H1 (cell line): ENCODE results near the gene KCNQ1OT1. TPM values are rescaled to one million over a fixed set of nuclear protein-coding genes. Genes with fewer than 3 reads are reported as not detected.

Experiments used
- CTCF ChIA-PET: fragments of 300-600 bp; sonication (Branson Sonifier 250); formaldehyde crosslinking; loops from one replicate; lab custom pipeline; 2021; ENCODE audit not compliant: partially characterized antibody; lab: Charles Lee
- POLR2A ChIA-PET: fragments of 300-600 bp; sonication (Branson Sonifier 250); formaldehyde crosslinking; loops from one replicate; lab custom pipeline; 2021; ENCODE audit warnings: inconsistent platforms; ENCODE audit not compliant: partially characterized antibody; lab: Charles Lee
- DNase-seq, 2 experiments: peaks; one replicate each; pipeline versions ENCODE4 v3.0.0 to v3.0.0-alpha.2; 2010 to 2022; ENCODE audit warnings: low spot score in 2 of 2, low read depth in 1 of 2, mixed read lengths in 1 of 2
- FAIRE-seq: peaks from 2 replicates; lab custom pipeline; 2011; peaks lifted over from hg19 to GRCh38; lab: Jason Lieb, UNC
- H2AFZ ChIP-seq: 2 replicates; pipeline ENCODE4 v1.8.1; 2012; ENCODE audit warnings: low read length, inconsistent platforms
- H2AK5ac ChIP-seq: 2 replicates; pipeline ENCODE4 v1.6.1; 2013; ENCODE audit warnings: low read depth, low read length
- H2BK120ac ChIP-seq: replicated peaks from 2 replicates; pipeline ENCODE3; 2013; ENCODE audit warnings: low read depth, low read length, inconsistent platforms
- H2BK12ac ChIP-seq: 2 replicates; pipeline ENCODE4 v1.6.1; 2013; ENCODE audit warnings: low read depth, low read length
- H2BK15ac ChIP-seq: 2 replicates; pipeline ENCODE4 v1.6.1; 2013; ENCODE audit warnings: low read length
- H2BK20ac ChIP-seq: 2 replicates; pipeline ENCODE4 v1.6.1; 2013; ENCODE audit warnings: low read length
- H2BK5ac ChIP-seq: 2 replicates; pipeline ENCODE4 v1.6.1; 2013; ENCODE audit warnings: low read depth, low read length
- H3K14ac ChIP-seq: 2 replicates; pipeline ENCODE4 v1.6.1; 2013; ENCODE audit warnings: inconsistent platforms; ENCODE audit not compliant: insufficient read length
- H3K18ac ChIP-seq: 2 replicates; pipeline ENCODE4 v1.6.1; 2013; ENCODE audit warnings: low read length; ENCODE audit errors: extremely low read depth
- H3K23ac ChIP-seq: 2 replicates; pipeline ENCODE4 v1.6.1; 2013; ENCODE audit warnings: inconsistent platforms; ENCODE audit not compliant: insufficient read length
- H3K23me2 ChIP-seq: 2 replicates; pipeline ENCODE4 v1.6.1; 2013; ENCODE audit warnings: low read depth, low read length
- H3K27ac ChIP-seq: 2 replicates; pipeline ENCODE4 v1.6.1; 2011; ENCODE audit warnings: low read depth, low read length, inconsistent platforms
- H3K27me3 ChIP-seq, 4 experiments: replicated peaks in 1 of 4; 1 replicate in 1 of 4; 2 replicates in 3 of 4; pipeline versions ENCODE4 v1.6.1 to v1.8.1; 2011 to 2013; ENCODE audit warnings: low read length in 3 of 4, mild to moderate bottlenecking in 3 of 4, inconsistent platforms in 2 of 4, mixed read lengths in 2 of 4, moderate library complexity in 1 of 4; ENCODE audit not compliant: control insufficient read depth in 3 of 4, insufficient read depth in 3 of 4; ENCODE audit errors: extremely low read depth in 1 of 4
- H3K36me3 ChIP-seq, 4 experiments: 2 replicates each; pipeline versions ENCODE4 v1.6.1 to v1.8.1; 2011 to 2013; ENCODE audit warnings: mild to moderate bottlenecking in 4 of 4, low read length in 3 of 4, moderate library complexity in 2 of 4, control low read depth in 1 of 4, inconsistent platforms in 1 of 4; ENCODE audit not compliant: insufficient read depth in 4 of 4, control insufficient read depth in 2 of 4
- H3K4ac ChIP-seq: replicated peaks from 2 replicates; pipeline ENCODE3; 2013; ENCODE audit warnings: low read length, low read depth, mixed read lengths, inconsistent platforms; ENCODE audit not compliant: insufficient read length
- H3K4me1 ChIP-seq, 4 experiments: replicated peaks in 1 of 4; 1 replicate in 1 of 4; 2 replicates in 3 of 4; pipeline versions ENCODE4 v1.6.1 to v1.8.1; 2011 to 2013; ENCODE audit warnings: low read length in 3 of 4, inconsistent platforms in 2 of 4, mixed read lengths in 1 of 4; ENCODE audit not compliant: insufficient read depth in 4 of 4, control insufficient read depth in 3 of 4
- H3K4me2 ChIP-seq, 2 experiments: 2 replicates each; pipeline versions ENCODE4 v1.6.1 to v1.8.1; 2011 to 2013; ENCODE audit warnings: low read depth in 2 of 2, low read length in 2 of 2, control low read depth in 1 of 2, inconsistent platforms in 1 of 2, mild to moderate bottlenecking in 1 of 2; ENCODE audit not compliant: insufficient read depth in 1 of 2
- H3K4me3 ChIP-seq, 4 experiments: fragments of 200-600, 300-600 bp in 1 of 4; sonication (generic), shearing (Covaris generic), sonication (Bioruptor Twin) in 1 of 4; 2 replicates each; pipeline versions ENCODE4 v1.5.1 to v1.8.1; 2011 to 2016; ENCODE audit warnings: low read length in 4 of 4, low read depth in 3 of 4, control low read depth in 2 of 4, inconsistent platforms in 2 of 4, mild to moderate bottlenecking in 2 of 4, mixed read lengths in 1 of 4, moderate library complexity in 1 of 4; ENCODE audit not compliant: insufficient read depth in 2 of 4; ENCODE audit errors: extremely low read depth in 1 of 4
- H3K56ac ChIP-seq: replicated peaks from 2 replicates; pipeline ENCODE3; 2013; ENCODE audit warnings: low read depth, mild to moderate bottlenecking, mixed read lengths, low read length, inconsistent platforms; ENCODE audit not compliant: insufficient read length
- H3K79me1 ChIP-seq: 2 replicates; pipeline ENCODE4 v1.6.1; 2013; ENCODE audit warnings: low read depth, low read length, control low read depth
- H3K79me2 ChIP-seq, 2 experiments: 2 replicates each; pipeline versions ENCODE4 v1.6.1 to v1.8.1; 2012 to 2013; ENCODE audit warnings: low read length in 2 of 2, mild to moderate bottlenecking in 2 of 2, inconsistent platforms in 1 of 2; ENCODE audit not compliant: insufficient read depth in 2 of 2, control insufficient read depth in 1 of 2
- H3K9ac ChIP-seq, 4 experiments: replicated peaks in 1 of 4; 1 replicate in 1 of 4; 2 replicates in 3 of 4; pipeline versions ENCODE4 v1.6.1 to v1.8.1; 2011 to 2013; ENCODE audit warnings: low read depth in 3 of 4, low read length in 3 of 4, control low read depth in 2 of 4, mild to moderate bottlenecking in 2 of 4, moderate library complexity in 2 of 4, inconsistent platforms in 1 of 4; ENCODE audit errors: extremely low read depth in 1 of 4
- H3K9me3 ChIP-seq, 2 experiments: 2 replicates each; pipeline versions ENCODE4 v1.6.1 to v1.8.1; 2012 to 2013; ENCODE audit warnings: mild to moderate bottlenecking in 2 of 2, moderate library complexity in 2 of 2, control low read depth in 1 of 2, inconsistent platforms in 1 of 2, low read depth in 1 of 2, low read length in 1 of 2, mixed read lengths in 1 of 2; ENCODE audit not compliant: insufficient read depth in 2 of 2
- H4K20me1 ChIP-seq, 2 experiments: replicated peaks in 1 of 2; 2 replicates each; pipeline versions ENCODE3 to v1.8.1; 2011 to 2013; ENCODE audit warnings: inconsistent platforms in 2 of 2, low read length in 2 of 2, mild to moderate bottlenecking in 1 of 2; ENCODE audit not compliant: insufficient read depth in 2 of 2, control insufficient read depth in 1 of 2
- H4K5ac ChIP-seq: 2 replicates; pipeline ENCODE4 v1.6.1; 2013; ENCODE audit warnings: low read length, low read depth, mixed read lengths, inconsistent platforms; ENCODE audit not compliant: insufficient read length
- H4K8ac ChIP-seq: 2 replicates; pipeline ENCODE4 v1.8.0; 2013; ENCODE audit warnings: mild to moderate bottlenecking, moderate library complexity, low read length, inconsistent platforms; ENCODE audit not compliant: insufficient read depth; ENCODE audit errors: extremely low read depth
- H4K91ac ChIP-seq: replicated peaks from 2 replicates; pipeline ENCODE3; 2013; ENCODE audit warnings: low read length, mixed read lengths, inconsistent platforms; ENCODE audit not compliant: insufficient read length
- CEBPB ChIP-seq: IDR thresholded peaks from 2 replicates; pipeline ENCODE4 v1.6.1; 2012; ENCODE audit warnings: low read depth, low read length
- JUN ChIP-seq: IDR thresholded peaks from 2 replicates; pipeline ENCODE4 v1.6.1; 2011; ENCODE audit warnings: low read depth, mild to moderate bottlenecking, improper control_type of control experiment, low read length
- KDM1A ChIP-seq: fragments of 200-600, 300-600 bp; sonication (generic); IDR thresholded peaks from 2 replicates; pipeline ENCODE4 v1.7.1; 2016; ENCODE audit warnings: mild to moderate bottlenecking, low read length, borderline replicate concordance
- RFX5 ChIP-seq: IDR thresholded peaks from 2 replicates; pipeline ENCODE4 v1.6.1; 2011; ENCODE audit warnings: low read depth, low read length, improper control_type of control experiment, borderline replicate concordance
- WGBS, 2 experiments: shearing (Covaris generic) in 1 of 2; methylation state at CpG; one replicate each; pipeline versions ENCODE4 v1.1.6 to v1.1.7; 2013 to 2015; ENCODE audit warnings: low lambda C conversion rate in 2 of 2, mixed read lengths in 2 of 2, inconsistent platforms in 1 of 2, low coverage in 1 of 2, missing lambda C conversion rate in 1 of 2; ENCODE audit not compliant: insufficient replicate concordance in 2 of 2, insufficient coverage in 1 of 2, insufficient read length in 1 of 2; ENCODE audit errors: extremely low coverage in 1 of 2, missing lambda C conversion rate in 1 of 2; 5-methylcytosine and 5-hydroxymethylcytosine counted together
- polyA plus RNA-seq, 7 experiments: library from polyadenylated mRNA; depleted of rRNA in 3 of 7; stranded (reverse) in 5 of 7; unstranded in 2 of 7; fragments of >200 nt in 5 of 7; fragments of 200-250 nt in 2 of 7; gene quantifications; 1 replicate in 5 of 7; 2 replicates in 1 of 7; 4 replicates in 1 of 7; pipeline versions ENCODE4 v1.2.1 to v1.2.3, GENCODE V29; 2011 to 2013; ENCODE audit warnings: missing spikeins in 2 of 7, mixed read lengths in 2 of 7
- total RNA-seq: library from RNA; stranded (reverse); fragmentation: NEBNext Ultra II Directional; extraction: Animal tissue kit (Norgen Biotek cat#: 25700); gene quantifications from 2 replicates; pipeline ENCODE4 v1.2.1, GENCODE V29; 2021

Gene KCNQ1OT1
- total and polyA plus RNA-seq, 2 of the 8 experiments (the other 6 are each of a cell fraction or from before 2014, with no cell fraction given) = 0.21 to 1.2 TPM

DNA sequence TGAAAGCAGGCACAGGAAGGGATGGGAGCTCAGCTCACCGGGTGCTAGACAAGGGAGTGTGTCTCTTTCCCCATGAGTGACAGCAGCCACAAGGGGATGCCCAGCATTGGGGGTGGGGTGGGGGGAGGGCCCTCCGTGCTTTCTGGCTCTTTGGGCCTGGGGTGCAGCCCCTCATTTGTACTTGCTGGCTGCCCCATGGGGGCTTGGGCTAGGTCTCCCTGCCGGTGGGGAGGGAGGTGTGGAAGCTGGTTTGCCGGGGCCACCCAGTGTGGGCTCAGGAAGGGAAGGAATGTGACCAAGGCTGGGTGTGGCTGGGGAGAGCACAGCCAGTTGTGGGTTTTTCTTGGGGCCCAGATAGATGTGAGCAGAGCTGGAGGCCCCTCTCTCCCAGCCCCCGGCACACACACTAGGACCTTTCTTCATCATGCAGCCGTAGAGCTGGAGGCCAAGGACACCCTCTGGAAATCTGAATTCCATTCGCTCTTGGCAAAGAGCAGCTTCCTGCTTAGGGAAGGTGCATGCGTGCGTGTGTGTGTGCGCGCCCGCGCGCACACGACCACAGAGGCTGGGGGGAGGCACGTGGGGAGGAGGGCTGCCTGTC is 25.8 kb downstream of the KCNQ1OT1 start:
- no peak overlapping the region for H2BK20ac ChIP-seq
- H3K79me2 ChIP-seq = peaks cover 0 to 9% of the 10 kb centered on the region in 2 experiments; a peak in 2 of 4 replicates
- no peak overlapping the region for H3K4me2 ChIP-seq
- no peak overlapping the region for H2AFZ ChIP-seq
- TF ChIP-seq CEBPB (no peak), RFX5 (no peak), JUN (no peak), KDM1A (no peak)
- ChIA-PET CTCF (interaction anchor here (1.0 to 2.1 kb wide), 5 partner anchors 20 to 217 kb away, joined by 3 to 6 read pairs (median 4); no protein-coding TSS in a partner anchor), POLR2A (interaction anchor here (1.2 to 1.6 kb wide), 2 partner anchors 11 to 18 kb away, joined by 4 read pairs; no protein-coding TSS in a partner anchor)
- no peak overlapping the region for H3K18ac ChIP-seq
- H2BK5ac ChIP-seq = no peak overlapping the region; the same call in 1 of the 2 replicates
- no peak overlapping the region for H3K9ac ChIP-seq
- no peak overlapping the region for H2BK15ac ChIP-seq
- peaks cover 0 to 5% (median 0%) of the 10 kb centered on the region in 4 experiments; a peak in 3 of 7 replicates for H3K27me3 ChIP-seq
- peaks cover 4% of the 10 kb centered on the region; the same call in 1 of the 2 replicates for H3K79me1 ChIP-seq
- H2AK5ac ChIP-seq = no peak overlapping the region
- 0 out of 2 replicates have a peak overlapping the region, but pooled peaks have one; percentile 21 for H2BK12ac ChIP-seq
- no peak for FAIRE-seq
- peaks cover 1% of the 10 kb centered on the region; the same call in 1 of the 2 replicates for H3K23me2 ChIP-seq
- H3K4ac ChIP-seq = no peak overlapping the region
- H3K9me3 ChIP-seq = no peaks in the 10 kb centered on the region
- peaks cover 0 to 7% (median 0%) of the 10 kb centered on the region in 4 experiments; a peak in 2 of 7 replicates for H3K4me1 ChIP-seq
- no peak overlapping the region for H3K14ac ChIP-seq
- peaks cover 0 to 3% (median under 1%) of the 10 kb centered on the region in 4 experiments; a peak in 2 of 8 replicates for H3K36me3 ChIP-seq
- H3K23ac ChIP-seq = no peak overlapping the region
- no peak overlapping the region for H2BK120ac ChIP-seq
- peaks cover 16 to 33% of the 10 kb centered on the region in 2 experiments for H4K20me1 ChIP-seq
- no peak overlapping the region for H4K91ac ChIP-seq
- WGBS, 2 experiments = 92% methylated on average over 16 of the region's 16 CpGs; no CpG with 5 or more reads in 1 of the 2 experiments
- no peak overlapping the region for H3K27ac ChIP-seq
- no peak overlapping the region for H3K4me3 ChIP-seq
- H4K5ac ChIP-seq = no peak overlapping the region
- no peak for DNase-seq
- H3K56ac ChIP-seq = no peak overlapping the region
- no peak overlapping the region; the same call in 1 of the 2 replicates for H4K8ac ChIP-seq
